Skeletal muscle tissue (tissue), 4 donors: ENCODE measurements around the gene SGCE. TPM values are rescaled to one million over a fixed set of nuclear protein-coding genes. Genes with fewer than 3 reads are reported as not detected.

ENCODE experiments used
- H3K27ac ChIP-seq: one replicate; pipeline ENCODE4 v1.7.0; 2013; ENCODE audit warnings: mild to moderate bottlenecking, low read depth, low read length, inconsistent platforms
- H3K27me3 ChIP-seq, 3 donors: one replicate each; pipeline ENCODE4 v1.7.0; 2013; ENCODE audit warnings: low read length in 3 of 3; ENCODE audit not compliant: control insufficient read depth in 3 of 3, insufficient read depth in 3 of 3
- H3K36me3 ChIP-seq, 3 donors: one replicate each; pipeline ENCODE4 v1.7.0; 2013; ENCODE audit warnings: low read length in 3 of 3; ENCODE audit not compliant: control insufficient read depth in 3 of 3, insufficient read depth in 3 of 3
- H3K4me1 ChIP-seq, 3 donors: one replicate each; pipeline ENCODE4 v1.7.0; 2013; ENCODE audit warnings: low read length in 3 of 3, mild to moderate bottlenecking in 3 of 3; ENCODE audit not compliant: control insufficient read depth in 3 of 3, insufficient read depth in 3 of 3
- H3K4me3 ChIP-seq, 3 donors: one replicate each; pipeline ENCODE4 v1.7.0; 2013; ENCODE audit warnings: low read length in 3 of 3
- H3K9ac ChIP-seq, 3 donors: one replicate each; pipeline ENCODE4 v1.7.0; 2013; ENCODE audit warnings: low read length in 3 of 3, mild to moderate bottlenecking in 3 of 3, moderate library complexity in 2 of 3, low read depth in 1 of 3
- H3K9me3 ChIP-seq, 3 donors: one replicate each; pipeline ENCODE4 v1.7.0; 2013; ENCODE audit warnings: low read length in 3 of 3; ENCODE audit not compliant: control insufficient read depth in 3 of 3
- total RNA-seq: library from RNA; depleted of rRNA; stranded (reverse); fragments of >200 nt; gene quantifications from one replicate; pipeline ENCODE4 v1.2.3, GENCODE V29; 2014
- donor health status: Osteomylitis.

The SGCE gene
- total RNA-seq, 1 donor from 2014 or later: 184 TPM

DNA sequence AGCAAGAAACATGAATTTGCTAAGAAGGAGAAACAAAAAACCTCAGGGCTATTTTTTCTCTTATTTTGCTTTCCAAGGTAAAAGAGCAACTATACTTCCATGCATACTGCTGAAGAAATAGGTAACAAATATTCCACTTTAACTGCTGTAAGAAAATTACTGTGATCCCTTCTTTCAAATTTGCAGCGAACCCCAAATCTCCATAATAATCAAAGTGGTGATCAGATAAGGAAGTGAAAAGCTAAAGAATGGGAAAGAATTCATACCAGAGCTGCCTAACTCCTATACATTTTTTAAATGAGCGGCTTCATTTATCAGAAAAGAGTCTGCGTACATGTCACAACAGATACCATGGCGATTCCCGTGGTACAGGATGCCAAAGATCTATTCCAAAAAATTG, 7.2 kb downstream of the SGCE start:
- no peaks in the 10 kb centered on the region for H3K36me3 ChIP-seq
- no peak overlapping the region for H3K9ac ChIP-seq
- no peak overlapping the region for H3K4me3 ChIP-seq
- H3K27me3 ChIP-seq: peaks cover 0 to 12% (median 0%) of the 10 kb centered on the region in 3 donors
- no peaks in the 10 kb centered on the region for H3K4me1 ChIP-seq
- no peaks in the 10 kb centered on the region for H3K9me3 ChIP-seq
- H3K27ac ChIP-seq: no peak overlapping the region

GRCh38 chr7:94647295-94647694, 8.6 kb downstream of the SGCE start:
- Histone ChIP-seq H3K9ac (no peak overlapping the region), H3K4me3 (no peak overlapping the region), H3K9me3 (no peaks in the 10 kb centered on the region), H3K36me3 (no peaks in the 10 kb centered on the region), H3K4me1 (no peaks in the 10 kb centered on the region), H3K27me3 (peaks cover 0 to under 1% (median 0%) of the 10 kb centered on the region in 3 donors), H3K27ac (no peak overlapping the region)

DNA sequence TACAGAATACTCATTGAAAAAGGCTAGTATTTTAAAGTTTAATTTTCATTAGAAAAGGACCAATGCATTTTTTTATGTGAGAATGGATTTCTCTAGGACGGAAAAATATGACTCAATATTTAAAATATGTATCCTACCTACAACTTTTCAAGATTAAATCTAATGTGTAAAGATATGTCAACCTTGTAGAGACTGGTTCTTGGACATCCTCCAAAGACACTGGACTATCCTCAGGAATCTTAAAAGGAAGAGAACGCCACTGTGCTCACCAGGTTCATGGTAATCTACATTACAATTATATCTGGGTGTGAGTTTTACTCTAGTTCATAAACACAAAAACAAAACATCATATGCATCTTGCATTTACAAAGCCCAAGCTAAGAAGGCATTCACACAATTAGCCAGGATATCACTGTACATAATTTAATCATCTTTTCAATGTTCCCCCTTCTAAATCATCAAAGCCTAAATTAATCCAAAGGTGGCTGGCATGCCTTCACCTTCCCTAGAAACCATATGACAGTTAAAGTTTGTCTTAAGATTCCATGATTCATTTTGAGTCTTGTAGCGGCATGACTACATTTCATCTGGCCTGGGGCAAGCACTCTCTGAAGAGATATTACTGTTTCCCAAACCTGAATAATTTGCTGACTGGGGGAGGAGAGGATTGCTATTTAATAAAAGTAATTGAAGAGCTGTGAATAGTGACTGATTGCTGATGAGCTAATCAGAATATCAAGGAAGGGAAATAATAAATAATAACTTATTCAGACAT, 12.0 kb downstream of the SGCE start:
- H3K36me3 ChIP-seq: no peaks in the 10 kb centered on the region
- H3K9ac ChIP-seq: no peak overlapping the region
- no peaks in the 10 kb centered on the region for H3K27me3 ChIP-seq
- H3K9me3 ChIP-seq: no peaks in the 10 kb centered on the region
- no peaks in the 10 kb centered on the region for H3K4me1 ChIP-seq
- no peak overlapping the region for H3K4me3 ChIP-seq
- no peak overlapping the region for H3K27ac ChIP-seq

DNA sequence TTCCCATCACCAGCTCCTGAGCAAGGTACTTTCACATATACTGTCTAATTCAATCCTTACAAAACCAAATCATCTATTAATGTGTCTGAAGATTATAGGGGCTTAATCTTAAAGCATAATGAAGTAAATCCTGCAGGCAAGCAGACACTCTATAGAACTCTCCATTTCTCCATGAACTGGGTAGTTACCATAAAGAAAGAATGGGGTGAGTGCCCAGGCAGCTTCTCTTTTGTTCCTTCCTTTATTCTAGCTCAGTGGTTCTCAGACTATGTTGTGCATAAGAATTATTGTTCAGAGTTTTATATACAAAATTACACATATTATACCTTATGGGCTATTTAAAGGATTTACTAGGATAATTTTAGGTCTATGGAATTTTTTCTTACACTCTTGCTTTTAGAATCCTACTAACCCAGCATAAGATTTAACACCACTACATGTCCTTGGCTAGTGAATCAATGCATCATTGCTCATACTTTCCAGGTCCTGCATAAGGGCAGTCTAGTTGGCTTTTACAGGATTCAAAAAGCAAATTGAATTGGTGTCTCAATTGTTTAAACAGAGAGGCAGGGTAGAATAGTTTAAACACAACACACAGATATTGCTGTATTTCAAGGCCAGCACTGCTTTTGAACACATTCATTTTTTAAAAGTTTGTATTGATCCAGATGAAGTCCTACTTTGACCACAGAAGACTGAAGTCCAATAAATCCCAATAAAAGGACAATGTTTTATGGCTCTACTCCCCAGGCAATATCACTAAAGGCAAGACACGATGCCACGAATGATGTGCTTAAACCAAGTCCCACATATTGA, 12.9 kb downstream of the SGCE start:
- H3K27ac ChIP-seq: no peak overlapping the region
- H3K4me1 ChIP-seq: no peaks in the 10 kb centered on the region
- no peak overlapping the region for H3K9ac ChIP-seq
- H3K36me3 ChIP-seq: no peaks in the 10 kb centered on the region
- H3K9me3 ChIP-seq: no peaks in the 10 kb centered on the region
- no peaks in the 10 kb centered on the region for H3K27me3 ChIP-seq
- H3K4me3 ChIP-seq: no peak overlapping the region

DNA sequence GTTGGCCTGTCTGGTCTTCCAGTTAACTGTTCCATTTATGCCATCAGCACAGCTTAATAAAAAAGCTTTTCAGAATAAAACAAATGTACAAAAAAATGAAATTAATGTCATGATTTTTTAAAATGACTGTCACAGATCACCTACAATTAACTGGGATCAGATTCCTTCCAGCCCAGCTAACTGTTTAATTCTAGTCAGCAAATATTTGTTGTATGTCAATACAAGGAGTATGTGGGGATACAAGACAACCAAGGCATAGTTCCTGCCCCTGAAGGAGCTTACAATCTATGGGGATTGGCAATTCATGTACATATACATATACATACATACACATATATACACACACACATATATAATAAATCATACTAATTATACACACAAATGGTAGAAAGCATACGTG, 16.5 kb downstream of the SGCE start:
- no peak overlapping the region for H3K27ac ChIP-seq
- H3K4me3 ChIP-seq: no peak overlapping the region
- H3K27me3 ChIP-seq: no peaks in the 10 kb centered on the region
- no peak overlapping the region for H3K9ac ChIP-seq
- H3K9me3 ChIP-seq: no peaks in the 10 kb centered on the region
- no peaks in the 10 kb centered on the region for H3K4me1 ChIP-seq
- H3K36me3 ChIP-seq: no peaks in the 10 kb centered on the region

GRCh38 chr7:94635687-94636086, 20.2 kb downstream of the SGCE start:
- H3K9ac ChIP-seq: no peak overlapping the region
- H3K27me3 ChIP-seq: no peaks in the 10 kb centered on the region
- H3K27ac ChIP-seq: no peak overlapping the region
- H3K4me3 ChIP-seq: no peak overlapping the region
- no peaks in the 10 kb centered on the region for H3K4me1 ChIP-seq
- no peaks in the 10 kb centered on the region for H3K9me3 ChIP-seq
- no peaks in the 10 kb centered on the region for H3K36me3 ChIP-seq

GRCh38 chr7:94634502-94634901, 21.4 kb downstream of the SGCE start:
- Histone ChIP-seq H3K4me3 (no peak overlapping the region), H3K36me3 (no peaks in the 10 kb centered on the region), H3K27ac (no peak overlapping the region), H3K9ac (no peak overlapping the region), H3K27me3 (no peaks in the 10 kb centered on the region), H3K9me3 (no peaks in the 10 kb centered on the region), H3K4me1 (no peaks in the 10 kb centered on the region)

DNA sequence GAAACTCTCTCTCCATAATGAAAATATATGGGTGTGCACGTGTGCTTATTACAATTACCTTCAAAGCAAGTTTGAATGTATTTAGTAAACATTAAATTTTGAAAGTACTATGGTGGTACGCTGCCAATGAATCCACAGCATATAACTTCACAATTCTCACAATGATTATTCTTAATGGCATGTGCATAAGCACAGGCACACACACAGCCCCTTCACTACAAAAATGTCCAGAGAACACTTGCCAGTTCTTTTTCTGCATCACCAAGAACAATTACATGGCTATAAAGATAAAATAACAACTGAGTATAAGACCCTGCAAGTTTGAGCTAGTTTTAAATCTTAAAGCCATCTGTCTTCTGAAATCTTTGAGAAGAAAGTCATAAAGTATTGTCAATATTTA, 22.2 kb downstream of the SGCE start:
- H3K9me3 ChIP-seq: no peaks in the 10 kb centered on the region
- no peaks in the 10 kb centered on the region for H3K27me3 ChIP-seq
- no peaks in the 10 kb centered on the region for H3K36me3 ChIP-seq
- H3K27ac ChIP-seq: no peak overlapping the region
- H3K4me3 ChIP-seq: no peak overlapping the region
- H3K9ac ChIP-seq: no peak overlapping the region
- no peaks in the 10 kb centered on the region for H3K4me1 ChIP-seq

DNA sequence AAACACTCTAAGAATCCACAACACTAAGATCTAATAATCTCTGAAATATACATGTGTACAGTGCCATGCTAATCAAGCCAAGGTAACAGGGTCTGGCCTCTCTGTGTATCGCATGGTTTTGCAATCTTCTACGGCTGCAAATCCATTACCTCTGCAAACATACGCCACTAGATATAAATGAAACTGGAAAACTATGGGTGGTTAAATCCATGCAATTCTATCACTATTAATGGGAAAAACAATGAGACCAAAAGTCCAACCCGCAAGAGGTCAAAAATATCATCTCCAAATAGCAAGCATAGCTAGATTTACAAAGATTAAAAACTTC, 23.0 kb downstream of the SGCE start:
- no peak overlapping the region for H3K27ac ChIP-seq

GRCh38 chr7:94632338-94633013, 23.5 kb downstream of the SGCE start:
- H3K27ac ChIP-seq: no peak overlapping the region

More for the DNA sequence above, 23.0 kb downstream of the SGCE start:
- H3K27me3 ChIP-seq: no peaks in the 10 kb centered on the region
- no peaks in the 10 kb centered on the region for H3K4me1 ChIP-seq
- no peak overlapping the region for H3K4me3 ChIP-seq
- no peaks in the 10 kb centered on the region for H3K36me3 ChIP-seq
- H3K9ac ChIP-seq: no peak overlapping the region
- no peaks in the 10 kb centered on the region for H3K9me3 ChIP-seq

More at GRCh38 chr7:94632338-94633013, 23.5 kb downstream of the SGCE start:
- Histone ChIP-seq H3K9me3 (no peaks in the 10 kb centered on the region), H3K27me3 (no peaks in the 10 kb centered on the region), H3K4me3 (no peak overlapping the region), H3K36me3 (no peaks in the 10 kb centered on the region), H3K4me1 (no peaks in the 10 kb centered on the region), H3K9ac (no peak overlapping the region)
